ENCODE results near the gene WWC2.
"Not testable (repeated sequence)": the region's sequence is repeated elsewhere in the genome, so short reads cannot be mapped to it uniquely, and the experiment has no call there.

WWC2 gene

GRCh38 chr4:183100827-183101226 is 1.8 kb downstream of the WWC2 start:
- no peak for DNase-seq

- no peak for DNase-seq
Observed at GRCh38 chr4:183101956-183102480, 3.0 kb downstream of the WWC2 start.

- DNase-seq, result no peak
Observed at GRCh38 chr4:183105092-183105491, 6.0 kb downstream of the WWC2 start.

GRCh38 chr4:183106839-183107238 is 7.8 kb downstream of the WWC2 start:
- no peak for DNase-seq

GRCh38 chr4:183107891-183108459 is 8.9 kb downstream of the WWC2 start:
- DNase-seq, result no peak

GRCh38 chr4:183110244-183110643 is 11.2 kb downstream of the WWC2 start:
- DNase-seq, result no peak

- DNase-seq, result no peak
Observed at GRCh38 chr4:183111452-183111885, 12.4 kb downstream of the WWC2 start.

GRCh38 chr4:183118141-183118540 is 19.1 kb downstream of the WWC2 start:
- DNase-seq, result no peak

GRCh38 chr4:183118585-183118984 is 19.5 kb downstream of the WWC2 start:
- no peak for DNase-seq

GRCh38 chr4:183121660-183122059 is 22.6 kb downstream of the WWC2 start:
- not testable (repeated sequence) for DNase-seq

GRCh38 chr4:183124228-183124627 is 25.2 kb downstream of the WWC2 start:
- DNase-seq, result no peak

- no peak for DNase-seq
Observed at GRCh38 chr4:183124865-183125264, 25.8 kb downstream of the WWC2 start.

GRCh38 chr4:183129125-183129524 is 30.1 kb downstream of the WWC2 start:
- no peak for DNase-seq

GRCh38 chr4:183129675-183130074 is 30.6 kb downstream of the WWC2 start:
- DNase-seq, result no peak

GRCh38 chr4:183130328-183131155 is 31.5 kb downstream of the WWC2 start:
- no peak for DNase-seq

- no peak for DNase-seq
Observed at GRCh38 chr4:183132081-183132480, 33.0 kb downstream of the WWC2 start.

GRCh38 chr4:183132865-183133264 is 33.8 kb downstream of the WWC2 start:
- DNase-seq, result no peak

GRCh38 chr4:183136855-183137254 is 37.8 kb downstream of the WWC2 start:
- no peak for DNase-seq

- DNase-seq, result no peak
Observed at GRCh38 chr4:183139058-183139750, 40.1 kb downstream of the WWC2 start.

- no peak for DNase-seq
Observed at GRCh38 chr4:183139972-183140570, 41.0 kb downstream of the WWC2 start.

- no peak for DNase-seq
Observed at GRCh38 chr4:183140911-183141320, 41.9 kb downstream of the WWC2 start.

- no peak for DNase-seq
Observed at GRCh38 chr4:183141997-183142396, 42.9 kb downstream of the WWC2 start.

Data from activated naive CD4-positive, alpha-beta T cell treated with Interleukin-2 at 50 U/mL for 16 hours (primary cell).